HG03135 (cell line): ENCODE results near the gene AGBL1.

Experiments used
- ATAC-seq: cut with Tn5 transposase; IDR thresholded peaks from one replicate; pipeline ENCODE4 v1.9.1; 2021; ENCODE audit warnings: mild to moderate bottlenecking, moderate library complexity; ENCODE audit not compliant: unreplicated experiment

The AGBL1 gene

DNA sequence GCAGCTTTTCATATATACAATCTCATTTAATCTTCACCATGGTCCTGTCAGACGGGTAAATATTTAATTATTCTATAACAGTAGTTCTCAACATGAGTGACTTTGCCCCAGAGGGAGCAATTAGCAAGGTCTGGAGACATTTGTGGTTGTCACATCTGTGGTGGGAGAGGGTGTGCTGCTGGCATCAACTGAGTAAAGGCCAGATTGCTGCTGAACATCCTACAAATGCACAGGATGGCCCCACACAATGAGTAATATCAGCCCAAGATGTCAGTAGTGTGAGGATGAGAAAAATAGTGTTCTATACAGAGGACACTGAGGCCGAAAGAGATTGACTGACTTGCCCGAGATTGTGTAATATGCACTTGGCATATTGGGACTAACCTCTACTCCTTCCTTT, 156.0 kb downstream of the AGBL1 start:
- ATAC-seq, result no peak

- ATAC-seq, result no peak
Observed at GRCh38 chr15:86236356-86237110, 156.9 kb downstream of the AGBL1 start.

GRCh38 chr15:86237111-86237500, 157.4 kb downstream of the AGBL1 start:
- no peak for ATAC-seq

DNA sequence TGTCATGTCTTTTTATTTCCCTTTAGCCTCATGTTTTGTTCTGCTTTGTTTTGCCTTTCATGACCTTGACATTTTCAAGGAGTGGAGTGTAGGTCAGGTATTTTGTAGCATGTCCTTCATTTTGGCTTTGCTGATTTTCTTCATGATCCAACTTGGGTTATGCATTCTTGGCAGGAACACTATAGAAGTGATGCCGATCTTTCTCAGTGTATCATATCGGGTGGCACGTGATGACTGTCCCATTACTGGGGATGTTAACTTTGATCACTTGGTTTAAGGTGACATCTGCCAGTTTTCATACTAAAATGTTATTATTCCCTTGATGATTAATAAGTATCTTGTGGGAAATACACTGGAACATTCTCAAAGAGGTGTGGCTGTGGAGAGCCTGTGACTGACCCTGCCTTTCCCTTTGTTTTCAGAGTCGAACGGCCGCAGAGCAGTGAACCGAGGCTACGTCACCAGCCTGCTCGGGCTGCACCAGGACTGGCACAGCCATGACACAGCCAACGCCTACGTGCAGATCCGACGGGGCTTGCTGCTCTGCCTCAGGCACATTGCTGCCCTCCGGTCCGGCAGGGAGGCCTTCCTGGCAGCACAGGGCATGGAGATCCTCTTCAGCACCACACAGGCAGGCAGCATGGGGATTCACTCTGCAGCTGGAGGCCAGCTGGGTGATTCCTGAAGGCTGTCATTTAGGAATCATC, 167.7 kb downstream of the AGBL1 start:
- ATAC-seq, result no peak

- no peak for ATAC-seq
Observed at GRCh38 chr15:86255247-86255646, 175.6 kb downstream of the AGBL1 start.

- no peak for ATAC-seq
Observed at GRCh38 chr15:86256628-86257027, 177.0 kb downstream of the AGBL1 start.

DNA sequence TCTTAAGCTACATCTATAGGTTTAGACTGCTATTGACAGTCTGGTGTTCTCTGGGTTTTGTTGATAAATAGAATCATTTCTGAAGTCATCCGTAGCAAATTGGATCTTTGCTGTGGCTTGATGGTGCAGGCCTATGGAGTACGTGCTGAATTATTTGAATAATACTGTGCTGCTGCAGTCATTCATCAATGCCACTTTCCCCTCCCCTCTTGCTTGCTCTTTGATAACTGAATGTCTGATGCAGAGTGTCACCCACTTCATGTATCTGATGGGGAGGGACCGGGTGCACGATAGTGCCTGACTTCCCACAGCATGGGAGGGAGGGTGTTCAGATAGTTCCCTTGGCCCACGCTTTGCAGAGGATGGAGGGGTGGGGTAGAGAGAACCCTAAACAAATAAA, 179.9 kb downstream of the AGBL1 start:
- no peak for ATAC-seq

- no peak for ATAC-seq
Observed at GRCh38 chr15:86263230-86263629, 183.6 kb downstream of the AGBL1 start.

GRCh38 chr15:86266896-86267484, 187.3 kb downstream of the AGBL1 start:
- ATAC-seq, result no peak

- ATAC-seq, result no peak
Observed at GRCh38 chr15:86267892-86268291, 188.2 kb downstream of the AGBL1 start.

GRCh38 chr15:86268558-86268957, 188.9 kb downstream of the AGBL1 start:
- ATAC-seq, result no peak

DNA sequence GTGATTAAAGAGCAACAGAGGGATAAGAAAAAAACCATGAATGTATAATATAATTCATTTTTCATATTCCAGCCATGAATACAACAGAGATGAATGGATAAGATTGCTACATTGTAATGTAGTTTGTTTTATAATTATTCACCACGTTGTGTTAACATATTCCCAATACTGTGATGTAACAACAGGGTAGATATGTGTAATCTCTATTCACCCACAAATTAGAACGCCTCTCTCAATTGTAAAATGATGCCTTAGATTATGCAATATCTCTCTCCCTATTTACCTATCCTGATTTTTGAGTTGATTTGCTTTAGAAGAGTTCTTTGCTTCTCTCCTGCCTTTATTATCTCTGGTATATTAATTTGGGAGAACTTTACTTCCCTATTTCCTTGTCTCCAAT, 193.6 kb downstream of the AGBL1 start:
- ATAC-seq, result no peak

DNA sequence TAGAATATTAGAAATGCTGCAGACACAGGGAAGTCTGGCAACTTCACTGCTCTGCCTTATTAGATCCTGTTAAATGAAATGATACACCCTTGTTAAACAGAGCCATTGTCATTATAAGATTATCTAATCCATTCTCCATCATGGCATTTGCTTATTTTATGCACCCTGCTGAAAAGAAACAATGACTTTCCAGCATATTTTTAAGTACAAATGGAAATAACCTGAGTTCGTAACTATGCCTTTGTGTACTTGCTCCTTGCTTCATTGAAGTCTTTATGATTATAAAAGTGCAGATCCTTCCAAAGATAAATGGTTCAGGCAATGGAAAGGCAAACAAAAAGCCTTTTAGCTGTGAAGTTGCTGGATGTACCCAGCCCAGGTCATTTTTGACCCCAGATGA, 195.7 kb downstream of the AGBL1 start:
- no peak for ATAC-seq

- ATAC-seq, result no peak
Observed at GRCh38 chr15:86278586-86278985, 198.9 kb downstream of the AGBL1 start.

- ATAC-seq, result no peak
Observed at GRCh38 chr15:86284635-86285034, 205.0 kb downstream of the AGBL1 start.

GRCh38 chr15:86295511-86295910, 215.8 kb downstream of the AGBL1 start:
- no peak for ATAC-seq

DNA sequence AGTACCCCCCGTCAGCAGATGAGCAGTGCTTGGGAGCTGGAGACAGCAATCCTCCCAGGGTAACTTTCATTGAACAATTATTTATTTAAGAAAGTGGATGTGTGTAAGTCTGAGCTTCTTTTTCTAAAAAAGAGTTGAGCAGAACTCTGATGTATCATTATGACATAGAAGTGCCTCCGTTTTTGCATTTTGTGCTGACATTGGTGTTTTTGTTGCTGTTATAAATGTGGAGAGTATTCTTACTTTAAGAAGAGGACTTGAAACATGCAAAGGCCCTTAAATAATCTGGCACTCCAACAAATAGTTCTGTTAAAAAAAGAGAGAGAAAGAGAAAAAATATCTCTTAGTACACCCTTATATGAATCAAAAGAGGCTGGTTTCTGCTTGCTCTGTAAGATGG, 217.1 kb downstream of the AGBL1 start:
- ATAC-seq, result no peak

DNA sequence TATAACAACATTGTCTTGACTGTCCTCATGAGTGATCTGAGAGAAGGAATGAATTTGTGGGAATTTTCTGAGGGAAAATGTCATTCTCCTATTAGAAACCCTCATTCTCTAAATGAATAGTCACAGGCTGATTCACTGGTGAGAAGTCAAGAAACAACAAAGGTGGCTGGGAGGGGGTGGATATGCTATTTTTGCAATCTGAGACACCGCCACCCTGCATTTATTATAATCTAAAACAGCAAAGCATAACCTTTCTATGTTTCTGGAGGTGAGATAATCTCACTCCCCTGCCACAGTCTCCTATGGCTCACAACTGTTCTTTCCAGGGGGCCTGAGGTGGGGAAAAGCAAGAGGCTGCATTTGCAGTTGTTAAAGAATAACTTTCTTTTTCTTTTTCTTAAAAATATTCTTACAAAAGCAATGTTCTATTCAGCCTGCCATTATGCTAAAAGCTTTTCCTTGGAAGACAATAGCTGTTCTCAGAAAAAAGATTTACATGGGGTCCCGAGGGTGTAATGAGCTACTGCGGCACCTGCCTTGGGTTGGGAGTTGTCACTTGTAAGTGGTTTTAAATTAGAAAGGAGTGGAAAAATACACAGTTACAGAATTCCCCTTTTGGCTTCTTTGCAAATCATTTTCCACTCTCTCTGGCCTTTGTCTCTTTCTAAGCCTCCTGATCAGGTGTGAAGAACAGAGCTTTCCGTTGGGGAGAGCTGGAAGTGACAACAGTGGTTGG, 220.9 kb downstream of the AGBL1 start:
- no peak for ATAC-seq

- no peak for ATAC-seq
Observed at GRCh38 chr15:86311568-86312280, 232.1 kb downstream of the AGBL1 start.

- no peak for ATAC-seq
Observed at GRCh38 chr15:86312486-86312885, 232.8 kb downstream of the AGBL1 start.

DNA sequence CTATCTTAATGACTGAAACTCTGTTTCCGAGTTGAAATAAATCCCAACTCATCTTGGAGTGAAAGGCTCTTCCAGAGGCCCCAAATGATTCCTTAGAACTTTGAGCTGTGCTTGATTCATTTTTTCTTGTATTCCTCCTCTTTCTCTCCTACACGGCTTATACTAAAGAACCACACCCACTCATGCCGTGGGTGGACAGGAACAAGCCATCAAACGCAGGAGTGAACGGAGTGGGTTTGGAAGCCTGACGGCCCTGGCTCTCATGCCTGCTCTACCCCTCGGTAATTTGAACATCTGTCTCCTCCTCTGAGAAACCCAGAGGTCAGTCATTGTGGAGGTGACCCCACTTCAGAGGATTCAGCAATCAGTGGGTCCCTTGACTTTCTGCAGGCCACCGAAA, 236.5 kb downstream of the AGBL1 start:
- ATAC-seq, result no peak
